OCI-LY7 (cell line): ENCODE measurements around the gene UBE2L6. TPM values are rescaled to one million over a fixed set of nuclear protein-coding genes. Genes with fewer than 3 reads are reported as not detected.

Experiments
- BruUV-seq: library from RNA; stranded (reverse); fragments of 400-500 nt; replicated peaks from 2 replicates; lab custom pipeline; 2021; lab: Mats Ljungman, UMichigan
- CTCF ChIA-PET: fragments of 300-600 bp; sonication (Branson Sonifier 250); formaldehyde crosslinking; loops from one replicate; lab custom pipeline; 2022; ENCODE audit warnings: antibody characterized with exemption; ENCODE audit not compliant: unreplicated experiment; lab: Charles Lee
- POLR2A ChIA-PET: fragments of 300-600 bp; sonication (Branson Sonifier 250); formaldehyde crosslinking; loops from one replicate; lab custom pipeline; 2022; ENCODE audit warnings: antibody characterized with exemption; lab: Charles Lee
- DNase-seq: peaks from one replicate; pipeline ENCODE4 v3.0.0-alpha.2; 2015; ENCODE audit warnings: low spot score
- H2AFZ ChIP-seq: fragments of 200-600 bp; sonication (generic), shearing (Covaris generic); 2 replicates; pipeline ENCODE4 v1.6.1; 2014; ENCODE audit warnings: mild to moderate bottlenecking, antibody characterized with exemption, low read length, moderate library complexity
- H3K27ac ChIP-seq: fragments of 200-600 bp; sonication (generic); 2 replicates; pipeline ENCODE4 v1.5.1; 2014; ENCODE audit warnings: mixed run types, low read depth, mild to moderate bottlenecking, moderate library complexity, low read length, inconsistent platforms; ENCODE audit not compliant: poor library complexity, severe bottlenecking
- H3K36me3 ChIP-seq: fragments of 200-600 bp; sonication (generic); 2 replicates; pipeline ENCODE4 v1.6.1; 2014; ENCODE audit warnings: mild to moderate bottlenecking, antibody characterized with exemption, low read length, moderate library complexity, mixed read lengths; ENCODE audit not compliant: insufficient read depth
- H3K4me1 ChIP-seq: fragments of 200-600 bp; sonication (generic); 2 replicates; pipeline ENCODE4 v1.5.1; 2014; ENCODE audit warnings: mild to moderate bottlenecking, low read length; ENCODE audit not compliant: insufficient read depth, poor library complexity, severe bottlenecking
- H3K4me2 ChIP-seq: fragments of 200-600 bp; sonication (generic); 2 replicates; pipeline ENCODE4 v1.6.1; 2014; ENCODE audit warnings: mild to moderate bottlenecking, low read length
- H3K4me3 ChIP-seq: fragments of 200-600 bp; sonication (generic); 2 replicates; pipeline ENCODE4 v1.5.1; 2014; ENCODE audit warnings: mild to moderate bottlenecking, low read depth, low read length; ENCODE audit not compliant: poor library complexity, severe bottlenecking
- H3K79me2 ChIP-seq: fragments of 200-600 bp; sonication (generic); 2 replicates; pipeline ENCODE4 v1.6.1; 2016; ENCODE audit warnings: low read depth, mild to moderate bottlenecking, low read length, moderate library complexity, mixed read lengths; ENCODE audit not compliant: insufficient read depth
- H3K9me2 ChIP-seq: fragments of 200-600 bp; sonication (generic); 2 replicates; pipeline ENCODE4 v1.6.1; 2016; ENCODE audit warnings: mild to moderate bottlenecking, low read length, mixed read lengths; ENCODE audit not compliant: insufficient read depth
- H3K9me3 ChIP-seq: fragments of 200-600 bp; sonication (generic); 2 replicates; pipeline ENCODE4 v1.6.1; 2014; ENCODE audit warnings: mild to moderate bottlenecking, mixed run types, low read length, mixed read lengths
- H4K20me1 ChIP-seq: fragments of 200-600 bp; sonication (generic); 2 replicates; pipeline ENCODE4 v1.6.1; 2014; ENCODE audit warnings: mild to moderate bottlenecking, antibody characterized with exemption, low read length, moderate library complexity, mixed read lengths; ENCODE audit not compliant: insufficient read depth
- EZH2phosphoT487 ChIP-seq: fragments of 200-600 bp; sonication (generic); IDR thresholded peaks from 2 replicates; pipeline ENCODE4 v1.6.1; 2018; ENCODE audit warnings: low read depth, borderline replicate concordance, mild to moderate bottlenecking, mixed run types, antibody characterized with exemption, low read length, moderate library complexity, mixed read lengths
- intact Hi-C: fragments of 100-400 bp; cut with micrococcal nuclease; formaldehyde crosslinking; loops from one replicate; pipeline ENCODE4 v1.10.0; 2022; ENCODE audit not compliant: unreplicated experiment
- total RNA-seq, 2 experiments: library from RNA; depleted of rRNA in 1 of 2; stranded (reverse); fragments of >200 nt in 1 of 2; shearing (Covaris generic) in 1 of 2; gene quantifications; 2 replicates each; pipeline ENCODE4 v1.2.3, GENCODE V29; 2014 to 2022
- TF ChIP-seq, protein P1 (sequence below): fragments of 200-600 bp; sonication (generic); conservative IDR thresholded peaks from 2 replicates; pipeline ENCODE4 v1.5.1; 2014; ENCODE audit warnings: mild to moderate bottlenecking, antibody characterized with exemption, low read length, moderate library complexity, mixed read lengths

The UBE2L6 gene
- total RNA-seq, 2 experiments from 2014 or later, result 51.7 to 68.9 TPM

- H3K27ac ChIP-seq, result no peak overlapping the region
- no peaks in the 10 kb centered on the region for H3K9me2 ChIP-seq
- H3K79me2 ChIP-seq, result no peaks in the 10 kb centered on the region
- TF ChIP-seq EZH2phosphoT487, result no peak
- TF ChIP-seq, protein P1, sequence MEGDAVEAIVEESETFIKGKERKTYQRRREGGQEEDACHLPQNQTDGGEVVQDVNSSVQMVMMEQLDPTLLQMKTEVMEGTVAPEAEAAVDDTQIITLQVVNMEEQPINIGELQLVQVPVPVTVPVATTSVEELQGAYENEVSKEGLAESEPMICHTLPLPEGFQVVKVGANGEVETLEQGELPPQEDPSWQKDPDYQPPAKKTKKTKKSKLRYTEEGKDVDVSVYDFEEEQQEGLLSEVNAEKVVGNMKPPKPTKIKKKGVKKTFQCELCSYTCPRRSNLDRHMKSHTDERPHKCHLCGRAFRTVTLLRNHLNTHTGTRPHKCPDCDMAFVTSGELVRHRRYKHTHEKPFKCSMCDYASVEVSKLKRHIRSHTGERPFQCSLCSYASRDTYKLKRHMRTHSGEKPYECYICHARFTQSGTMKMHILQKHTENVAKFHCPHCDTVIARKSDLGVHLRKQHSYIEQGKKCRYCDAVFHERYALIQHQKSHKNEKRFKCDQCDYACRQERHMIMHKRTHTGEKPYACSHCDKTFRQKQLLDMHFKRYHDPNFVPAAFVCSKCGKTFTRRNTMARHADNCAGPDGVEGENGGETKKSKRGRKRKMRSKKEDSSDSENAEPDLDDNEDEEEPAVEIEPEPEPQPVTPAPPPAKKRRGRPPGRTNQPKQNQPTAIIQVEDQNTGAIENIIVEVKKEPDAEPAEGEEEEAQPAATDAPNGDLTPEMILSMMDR, result no peak
- H3K36me3 ChIP-seq, result peaks cover 30% of the 10 kb centered on the region
- no TSS peak for BruUV-seq
- intact Hi-C loops, result no loop called here
- H3K9me3 ChIP-seq, result no peaks in the 10 kb centered on the region
- CTCF ChIA-PET, result no interaction called here
- no peak for DNase-seq
- H4K20me1 ChIP-seq, result no peaks in the 10 kb centered on the region
- H3K4me1 ChIP-seq, result peaks cover 4% of the 10 kb centered on the region
- H3K4me2 ChIP-seq, result no peak overlapping the region
- POLR2A ChIA-PET, result interaction anchor here (0.9 kb wide), 1 partner anchor 80 kb away, joined by 6 read pairs; no protein-coding TSS in a partner anchor
- no peak overlapping the region for H2AFZ ChIP-seq
- H3K4me3 ChIP-seq, result no peak overlapping the region
Measured at GRCh38 chr11:57560146-57560545, 7.3 kb downstream of the UBE2L6 start.

- ChIA-PET CTCF (no interaction called here), POLR2A (interaction anchor here (0.6 to 1.6 kb wide), 2 partner anchors 14 to 37 kb away, joined by 3 to 4 read pairs; no protein-coding TSS in a partner anchor)
- no peak for DNase-seq
- Histone ChIP-seq H3K4me2 (no peak overlapping the region), H3K27ac (no peak overlapping the region), H3K9me2 (no peaks in the 10 kb centered on the region), H2AFZ (no peak overlapping the region), H4K20me1 (no peaks in the 10 kb centered on the region), H3K4me3 (no peak overlapping the region), H3K36me3 (peaks cover 62% of the 10 kb centered on the region), H3K9me3 (no peaks in the 10 kb centered on the region), H3K79me2 (no peaks in the 10 kb centered on the region), H3K4me1 (peaks cover 7% of the 10 kb centered on the region)
- BruUV-seq, result no TSS peak
- no peak for TF ChIP-seq EZH2phosphoT487
- TF ChIP-seq, protein P1, result no peak
- intact Hi-C loops, result no loop called here
Measured at GRCh38 chr11:57556041-57556440, 11.4 kb downstream of the UBE2L6 start.

- Histone ChIP-seq H3K79me2 (no peaks in the 10 kb centered on the region), H3K9me3 (no peaks in the 10 kb centered on the region), H3K4me1 (peaks cover 7% of the 10 kb centered on the region), H3K9me2 (no peaks in the 10 kb centered on the region), H3K27ac (no peak overlapping the region), H3K4me2 (no peak overlapping the region), H3K4me3 (no peak overlapping the region), H2AFZ (no peak overlapping the region), H4K20me1 (no peaks in the 10 kb centered on the region), H3K36me3 (peaks cover 62% of the 10 kb centered on the region)
- POLR2A ChIA-PET, result interaction anchor here (0.7 to 1.6 kb wide), 3 partner anchors 13 to 177 kb away, joined by 3 to 6 read pairs (median 4); no protein-coding TSS in a partner anchor
- TF ChIP-seq, protein P1, result no peak
- TF ChIP-seq EZH2phosphoT487, result no peak
- intact Hi-C loops, result no loop called here
- CTCF ChIA-PET, result no interaction called here
- no TSS peak for BruUV-seq
- DNase-seq, result no peak
Measured at GRCh38 chr11:57555393-57555792, 12.1 kb downstream of the UBE2L6 start.
